Endothelial cell of umbilical vein (primary cell): ENCODE measurements around the gene SSH2. TPM values are rescaled to one million over a fixed set of nuclear protein-coding genes. Genes with fewer than 3 reads are reported as not detected.

Experiments
- BruUV-seq: library from RNA; stranded (reverse); fragments of 400-500 nt; replicated peaks from 2 replicates; lab custom pipeline; 2021; lab: Mats Ljungman, UMichigan
- CTCF ChIA-PET: fragments of 300-600, 350-600 bp; sonication (Branson Sonifier 250); formaldehyde crosslinking; loops from one replicate; lab custom pipeline; 2021; ENCODE audit warnings: antibody characterized with exemption, inconsistent platforms; lab: Charles Lee
- POLR2A ChIA-PET: fragments of 300-600, 350-600 bp; sonication (Branson Sonifier 250); formaldehyde crosslinking; loops from one replicate; lab custom pipeline; 2021; ENCODE audit warnings: antibody characterized with exemption, inconsistent platforms; lab: Charles Lee
- DNase-seq: peaks from one replicate; pipeline ENCODE4 v3.0.0-alpha.2; 2011; ENCODE audit warnings: low read depth, low spot score
- FAIRE-seq: peaks from 2 replicates; lab custom pipeline; 2011; peaks lifted over from hg19 to GRCh38; lab: Jason Lieb, UNC
- H2AFZ ChIP-seq: 2 replicates; pipeline ENCODE4 v1.6.0; 2012; ENCODE audit warnings: low read depth, low read length, control low read depth, inconsistent platforms
- H3K27ac ChIP-seq: 2 replicates; pipeline ENCODE4 v1.5.1; 2011; ENCODE audit warnings: low read depth, mild to moderate bottlenecking, control low read depth, low read length, moderate library complexity; ENCODE audit not compliant: insufficient read depth
- H3K27me3 ChIP-seq, 2 experiments: 2 replicates each; pipeline versions ENCODE4 v1.6.0 to v1.6.1; 2011; ENCODE audit warnings: low read length in 2 of 2, mixed read lengths in 1 of 2; ENCODE audit not compliant: control insufficient read depth in 2 of 2, insufficient read depth in 2 of 2
- H3K36me3 ChIP-seq, 2 experiments: 2 replicates in 1 of 2; 3 replicates in 1 of 2; pipeline ENCODE4 v1.5.1; 2011; ENCODE audit warnings: low read length in 2 of 2, mild to moderate bottlenecking in 1 of 2, moderate library complexity in 1 of 2; ENCODE audit not compliant: control insufficient read depth in 2 of 2, insufficient read depth in 2 of 2; ENCODE audit errors: extremely low read depth in 1 of 2
- H3K4me1 ChIP-seq: 3 replicates; pipeline ENCODE4 v1.5.1; 2011; ENCODE audit warnings: mild to moderate bottlenecking, low read length; ENCODE audit not compliant: control insufficient read depth, insufficient read depth; ENCODE audit errors: extremely low read depth
- H3K4me2 ChIP-seq: 2 replicates; pipeline ENCODE4 v1.6.1; 2011; ENCODE audit warnings: low read length, control low read depth, mixed read lengths; ENCODE audit not compliant: insufficient read depth
- H3K4me3 ChIP-seq, 3 experiments: fragments of 200-600 bp in 1 of 3; sonication (generic), shearing (Covaris generic) in 1 of 3; replicated peaks in 1 of 3; 2 replicates each; pipeline ENCODE4 v1.5.1; 2011 to 2016; ENCODE audit warnings: control low read depth in 3 of 3, low read length in 3 of 3, mild to moderate bottlenecking in 2 of 3, inconsistent platforms in 1 of 3, low read depth in 1 of 3, moderate library complexity in 1 of 3; ENCODE audit not compliant: insufficient read depth in 1 of 3
- H3K79me2 ChIP-seq: 2 replicates; pipeline ENCODE4 v1.6.0; 2012; ENCODE audit warnings: low read length, inconsistent platforms; ENCODE audit not compliant: control insufficient read depth, insufficient read depth
- H3K9ac ChIP-seq: replicated peaks from 2 replicates; pipeline ENCODE3; 2011; ENCODE audit warnings: low read length, control low read depth; ENCODE audit not compliant: insufficient read depth; ENCODE audit errors: extremely low read depth
- H3K9me1 ChIP-seq: replicated peaks from 3 replicates; pipeline ENCODE4 v1.6.0; 2011; ENCODE audit warnings: mild to moderate bottlenecking, low read length; ENCODE audit not compliant: control insufficient read depth, insufficient read depth; ENCODE audit errors: extremely low read depth
- H3K9me3 ChIP-seq: replicated peaks from 2 replicates; pipeline ENCODE4 v1.5.1; 2012; ENCODE audit warnings: low read length, inconsistent platforms; ENCODE audit not compliant: control insufficient read depth, insufficient read depth
- H4K20me1 ChIP-seq: replicated peaks from 2 replicates; pipeline ENCODE3; 2011; ENCODE audit warnings: mild to moderate bottlenecking, low read length; ENCODE audit not compliant: control insufficient read depth, insufficient read depth; ENCODE audit errors: extremely low read depth
- EZH2 ChIP-seq: IDR thresholded peaks from 2 replicates; pipeline ENCODE4 v1.6.1; 2012; ENCODE audit warnings: borderline replicate concordance, low read depth, mild to moderate bottlenecking, moderate library complexity, low read length, inconsistent platforms; ENCODE audit not compliant: severe bottlenecking
- FOS ChIP-seq: IDR thresholded peaks from 2 replicates; pipeline ENCODE4 v1.6.1; 2011; ENCODE audit warnings: mild to moderate bottlenecking, low read length, moderate library complexity, borderline replicate concordance; ENCODE audit not compliant: insufficient read depth
- JUN ChIP-seq: IDR thresholded peaks from 2 replicates; pipeline ENCODE4 v1.6.1; 2011; ENCODE audit warnings: borderline replicate concordance, low read depth; ENCODE audit not compliant: insufficient read length, insufficient read depth
- MYC ChIP-seq: IDR thresholded peaks from one replicate; pipeline ENCODE4 v1.6.1; 2011; ENCODE audit warnings: mild to moderate bottlenecking, low read depth, low read length
- POLR2A ChIP-seq: IDR thresholded peaks from 2 replicates; pipeline ENCODE4 v1.6.1; 2012; ENCODE audit warnings: low read depth, mild to moderate bottlenecking, control low read depth, low read length
- POLR2AphosphoS5 ChIP-seq: IDR thresholded peaks from 2 replicates; pipeline ENCODE4 v1.6.1; 2012; ENCODE audit warnings: low read depth, mild to moderate bottlenecking, control low read depth, low read length, moderate library complexity; ENCODE audit not compliant: insufficient read depth
- dilution Hi-C: fragments of 300-500 bp; cut with MboI; formaldehyde crosslinking; loops from one replicate; pipeline ENCODE4 v1.15.0; 2019; ENCODE audit warnings: low sequenced_read_pairs; ENCODE audit not compliant: extremely low pct_ligation_motif_present
- intact Hi-C: fragments of 100-400 bp; cut with micrococcal nuclease; formaldehyde crosslinking; loops from one replicate; pipeline ENCODE4 v1.10.0; 2022
- polyA plus RNA-seq, 4 experiments: library from polyadenylated mRNA; depleted of rRNA in 3 of 4; stranded (reverse) in 3 of 4; unstranded in 1 of 4; fragments of >200 nt; gene quantifications; 2 replicates each; pipeline versions ENCODE4 v1.2.1 to v1.2.3, GENCODE V29; 2011 to 2012; ENCODE audit warnings: missing spikeins in 1 of 4
- total RNA-seq: library from RNA; stranded (reverse); gene quantifications from 2 replicates; pipeline ENCODE4 v1.2.3, GENCODE V29; 2021
- TF ChIP-seq, protein P1 (sequence below), 2 donors: IDR thresholded peaks; 1 replicate in 1 of 2; 2 replicates in 1 of 2; pipeline ENCODE4 v1.5.1; 2011; ENCODE audit warnings: low read length in 2 of 2, mild to moderate bottlenecking in 2 of 2, moderate library complexity in 2 of 2, control low read depth in 1 of 2, inconsistent platforms in 1 of 2, low read depth in 1 of 2; ENCODE audit not compliant: insufficient read depth in 1 of 2; ENCODE audit errors: extremely low read depth in 1 of 2
- TF ChIP-seq, protein P2 (sequence below): IDR thresholded peaks from 2 replicates; pipeline ENCODE4 v1.6.1; 2011; ENCODE audit not compliant: insufficient read depth, insufficient read length

Gene SSH2
- total and polyA plus RNA-seq, 2 donors (not counting 3 experiments of a cell fraction or from before 2014, with no cell fraction given), result 24.6 to 60.9 TPM

GRCh38 chr17:29787995-29788394 lies 142.0 kb downstream of the SSH2 start:
- Histone ChIP-seq H3K36me3 (no peaks in the 10 kb centered on the region), H3K9me3 (no peaks in the 10 kb centered on the region), H4K20me1 (no peaks in the 10 kb centered on the region), H3K4me3 (no peak overlapping the region), H3K9me1 (no peaks in the 10 kb centered on the region), H3K27ac (no peak overlapping the region), H3K79me2 (no peaks in the 10 kb centered on the region), H3K27me3 (no peaks in the 10 kb centered on the region), H3K4me2 (no peak overlapping the region), H3K4me1 (peaks cover 6% of the 10 kb centered on the region), H3K9ac (no peak overlapping the region), H2AFZ (no peak overlapping the region)
- TF ChIP-seq MYC, result no peak
- no peak for TF ChIP-seq POLR2A
- TF ChIP-seq POLR2AphosphoS5, result no peak
- TF ChIP-seq EZH2, result no peak
- TF ChIP-seq, protein P1, sequence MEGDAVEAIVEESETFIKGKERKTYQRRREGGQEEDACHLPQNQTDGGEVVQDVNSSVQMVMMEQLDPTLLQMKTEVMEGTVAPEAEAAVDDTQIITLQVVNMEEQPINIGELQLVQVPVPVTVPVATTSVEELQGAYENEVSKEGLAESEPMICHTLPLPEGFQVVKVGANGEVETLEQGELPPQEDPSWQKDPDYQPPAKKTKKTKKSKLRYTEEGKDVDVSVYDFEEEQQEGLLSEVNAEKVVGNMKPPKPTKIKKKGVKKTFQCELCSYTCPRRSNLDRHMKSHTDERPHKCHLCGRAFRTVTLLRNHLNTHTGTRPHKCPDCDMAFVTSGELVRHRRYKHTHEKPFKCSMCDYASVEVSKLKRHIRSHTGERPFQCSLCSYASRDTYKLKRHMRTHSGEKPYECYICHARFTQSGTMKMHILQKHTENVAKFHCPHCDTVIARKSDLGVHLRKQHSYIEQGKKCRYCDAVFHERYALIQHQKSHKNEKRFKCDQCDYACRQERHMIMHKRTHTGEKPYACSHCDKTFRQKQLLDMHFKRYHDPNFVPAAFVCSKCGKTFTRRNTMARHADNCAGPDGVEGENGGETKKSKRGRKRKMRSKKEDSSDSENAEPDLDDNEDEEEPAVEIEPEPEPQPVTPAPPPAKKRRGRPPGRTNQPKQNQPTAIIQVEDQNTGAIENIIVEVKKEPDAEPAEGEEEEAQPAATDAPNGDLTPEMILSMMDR (IDR thresholded peaks at IDR 0.05; ENCODE audit: extremely low read depth in 1 of 2, insufficient read depth in 1 of 2, low read depth in 1 of 2, low read length in 2 of 2), result no peak
- no peak for TF ChIP-seq FOS
- TF ChIP-seq, protein P2, sequence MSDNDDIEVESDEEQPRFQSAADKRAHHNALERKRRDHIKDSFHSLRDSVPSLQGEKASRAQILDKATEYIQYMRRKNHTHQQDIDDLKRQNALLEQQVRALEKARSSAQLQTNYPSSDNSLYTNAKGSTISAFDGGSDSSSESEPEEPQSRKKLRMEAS, result no peak
- no peak for TF ChIP-seq JUN
- DNase-seq (no peak), FAIRE-seq (no peak)
- BruUV-seq, result no TSS peak
- intact Hi-C loops, result no loop called here
- dilution Hi-C loops, result no loop called here
- CTCF ChIA-PET, result no interaction called here
- POLR2A ChIA-PET, result no interaction called here
